NCI-H187 (cell line): ENCODE data around the gene IGFL2.
"Not testable (repeated sequence)": the region's sequence is repeated elsewhere in the genome, so short reads cannot be mapped to it uniquely, and the experiment has no call there.

Experiments
- DNase-seq, 2 experiments: peaks; one replicate each; lab custom pipeline; 2025; lab: John Stamatoyannopoulos, UW

Gene IGFL2

GRCh38 chr19:46189971-46190888 lies 42.2 kb downstream of the IGFL2 start:
- DNase-seq = no peak

GRCh38 chr19:46191356-46191755 lies 43.3 kb downstream of the IGFL2 start:
- DNase-seq = no peak

GRCh38 chr19:46191972-46192371 lies 43.9 kb downstream of the IGFL2 start:
- no peak for DNase-seq

- not testable (repeated sequence) for DNase-seq
Observed at GRCh38 chr19:46192626-46192991, 44.6 kb downstream of the IGFL2 start.

- no peak for DNase-seq
Observed at GRCh38 chr19:46192992-46193650, 45.1 kb downstream of the IGFL2 start.

GRCh38 chr19:46193678-46194077 lies 45.6 kb downstream of the IGFL2 start:
- no peak for DNase-seq

GRCh38 chr19:46195104-46195503 lies 47.1 kb downstream of the IGFL2 start:
- DNase-seq = no peak

- DNase-seq = not testable (repeated sequence)
Observed at GRCh38 chr19:46195919-46196318, 47.9 kb downstream of the IGFL2 start.

- DNase-seq = no peak
Observed at GRCh38 chr19:46196410-46197124, 48.5 kb downstream of the IGFL2 start.

GRCh38 chr19:46197314-46198070 lies 49.5 kb downstream of the IGFL2 start:
- DNase-seq = no peak

- DNase-seq = no peak
Observed at GRCh38 chr19:46198756-46199155, 50.7 kb downstream of the IGFL2 start.

GRCh38 chr19:46201454-46202310 lies 53.6 kb downstream of the IGFL2 start:
- no peak for DNase-seq

GRCh38 chr19:46202426-46202825 lies 54.4 kb downstream of the IGFL2 start:
- no peak for DNase-seq

- DNase-seq = no peak
Observed at GRCh38 chr19:46202872-46203860, 55.1 kb downstream of the IGFL2 start.

- DNase-seq = no peak
Observed at GRCh38 chr19:46204008-46204407, 56.0 kb downstream of the IGFL2 start.

- no peak for DNase-seq
Observed at GRCh38 chr19:46205183-46205984, 57.3 kb downstream of the IGFL2 start.

- DNase-seq = no peak
Observed at GRCh38 chr19:46206176-46206575, 58.1 kb downstream of the IGFL2 start.

- DNase-seq = no peak
Observed at GRCh38 chr19:46206682-46207081, 58.6 kb downstream of the IGFL2 start.

- DNase-seq = not testable (repeated sequence)
Observed at GRCh38 chr19:46207858-46208257, 59.8 kb downstream of the IGFL2 start.
